ENCODE results near the gene LHCGR. TPM values are rescaled to one million over a fixed set of nuclear protein-coding genes. Genes with fewer than 3 reads are reported as not detected.
A peak's percentile ranks its signal among the peaks of the same experiment; 100 is the strongest.

The LHCGR gene
- total and polyA plus RNA-seq, 2 of the 4 experiments (the other 2 are of a cell fraction), result 0.10 to 0.18 TPM

DNA sequence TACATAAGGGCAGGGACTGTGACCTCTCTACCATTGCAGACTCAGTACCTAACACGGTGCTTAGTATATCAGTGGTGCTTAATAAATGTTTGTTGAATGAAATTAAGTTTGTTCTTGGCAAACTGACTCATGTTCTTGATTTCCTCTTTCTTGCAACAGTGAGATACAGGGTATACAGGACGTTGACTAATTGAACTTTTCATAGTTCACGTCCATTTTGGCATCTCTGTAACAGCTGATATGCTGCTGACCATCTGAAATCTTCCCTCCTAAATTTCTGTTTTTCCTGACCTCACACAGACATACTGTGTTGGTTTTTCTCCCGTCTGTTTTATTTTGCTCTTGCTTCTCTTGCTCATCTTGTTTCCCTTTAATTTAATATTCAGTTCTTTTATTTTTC is 44.2 kb downstream of the LHCGR start:
- H3K4ac ChIP-seq (ENCODE audit: low read depth, low read length), result peak overlapping the region; percentile 87; the same call in 1 of the 2 replicates
- ChIA-PET CTCF (no interaction called here), POLR2A (ENCODE audit: unreplicated experiment) (no interaction called here)
- H4K91ac ChIP-seq (ENCODE audit: insufficient read depth, low read depth, low read length), result peak overlapping the region; percentile 86
- peak overlapping the region; percentile 96 for H2BK120ac ChIP-seq (ENCODE audit: low read depth, low read length)
- H3K36me3 ChIP-seq (ENCODE audit: control insufficient read depth, insufficient read depth, low read length), result no peaks in the 10 kb centered on the region
- H2AK9ac ChIP-seq (replicated peaks; ENCODE audit: low read depth, low read length, poor library complexity), result no peak overlapping the region
- H2AFZ ChIP-seq (replicated peaks; ENCODE audit: low read length, poor library complexity), result no peak overlapping the region
- H2AK5ac ChIP-seq (ENCODE audit: low read depth, low read length), result no peak overlapping the region; the same call in 1 of the 2 replicates
- peak overlapping the region; percentile 17; the same call in 2 of the 3 replicates for H2BK15ac ChIP-seq (ENCODE audit: low read depth, low read length)
- peaks cover 20% of the 10 kb centered on the region for H3K4me1 ChIP-seq (ENCODE audit: control insufficient read depth, insufficient read depth, low read length)
- TF ChIP-seq CEBPB (IDR thresholded peaks at IDR 0.05; ENCODE audit: low read depth, low read length) (peak; percentile 46; the same call in 1 of the 2 replicates), RAD21 (IDR thresholded peaks at IDR 0.05; ENCODE audit: low read length) (no peak)
- TF ChIP-seq, protein P1, sequence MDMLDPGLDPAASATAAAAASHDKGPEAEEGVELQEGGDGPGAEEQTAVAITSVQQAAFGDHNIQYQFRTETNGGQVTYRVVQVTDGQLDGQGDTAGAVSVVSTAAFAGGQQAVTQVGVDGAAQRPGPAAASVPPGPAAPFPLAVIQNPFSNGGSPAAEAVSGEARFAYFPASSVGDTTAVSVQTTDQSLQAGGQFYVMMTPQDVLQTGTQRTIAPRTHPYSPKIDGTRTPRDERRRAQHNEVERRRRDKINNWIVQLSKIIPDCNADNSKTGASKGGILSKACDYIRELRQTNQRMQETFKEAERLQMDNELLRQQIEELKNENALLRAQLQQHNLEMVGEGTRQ (IDR thresholded peaks at IDR 0.05; ENCODE audit: low read depth, low read length), result no peak
- H3K18ac ChIP-seq (ENCODE audit: low read depth, low read length), result peak overlapping the region; percentile 88
- BruUV-seq (replicated peaks), result no TSS peak
- no peak overlapping the region for H3K9ac ChIP-seq (ENCODE audit: low read depth, low read length)
- H4K5ac ChIP-seq (ENCODE audit: low read depth, low read length), result peak overlapping the region; percentile 83; the same call in 1 of the 2 replicates
- H3K56ac ChIP-seq (ENCODE audit: extremely low read depth, insufficient read depth, low read length), result no peak overlapping the region
- no peaks in the 10 kb centered on the region for H3K79me1 ChIP-seq (ENCODE audit: low read depth in 1 of 2, low read length in 2 of 2)
- no peak overlapping the region for H3K4me2 ChIP-seq (ENCODE audit: low read depth, low read length)
- in situ Hi-C loops (cut with MboI; ENCODE audit: low sequenced_read_pairs), result loop anchor here (10.0 kb wide), 1 partner anchor 143 kb away; no protein-coding TSS in a partner anchor
- peak overlapping the region; percentile 70 to 88 for H4K8ac ChIP-seq (ENCODE audit: low read depth in 2 of 2, low read length in 2 of 2)
- H2BK20ac ChIP-seq (ENCODE audit: low read depth, low read length), result peak overlapping the region; percentile 94
- no peaks in the 10 kb centered on the region for H4K20me1 ChIP-seq (ENCODE audit: insufficient read depth, low read length)
- intact Hi-C loops (cut with micrococcal nuclease), result loop anchor here (10.0 kb wide), 1 partner anchor 233 kb away; no protein-coding TSS in a partner anchor
- H3K4me3 ChIP-seq (ENCODE audit: insufficient read depth, low read depth, low read length), result no peak overlapping the region
- H3K27ac ChIP-seq (ENCODE audit: insufficient read depth, low read length), result no peak overlapping the region
- peak overlapping the region; percentile 64 for H2BK5ac ChIP-seq (ENCODE audit: low read depth, low read length, poor library complexity, severe bottlenecking)
- dilution Hi-C loops (cut with HindIII; ENCODE audit: low sequenced_read_pairs, unreplicated experiment), result no loop called here
- no peak for ATAC-seq (ENCODE audit: low read depth)
- peak overlapping the region; percentile 39; the same call in 1 of the 2 replicates for H3K23ac ChIP-seq (ENCODE audit: low read depth, low read length)
- H3K9me3 ChIP-seq (ENCODE audit: control insufficient read depth, insufficient read depth, low read length), result peaks cover 2% of the 10 kb centered on the region; the same call in 1 of the 2 replicates
- H3K14ac ChIP-seq (replicated peaks; ENCODE audit: low read depth, low read length), result peak overlapping the region; percentile 91
- H3K27me3 ChIP-seq (ENCODE audit: control insufficient read depth, insufficient read depth, low read length), result no peaks in the 10 kb centered on the region
- peaks cover 17% of the 10 kb centered on the region for H3K9me1 ChIP-seq (ENCODE audit: insufficient read depth, low read length)
- WGBS, 2 experiments (ENCODE audit: extremely low coverage in 2 of 2, insufficient read length in 1 of 2), result 50% methylated on average over 2 of the region's 4 CpGs; no CpG with 5 or more reads in 1 of the 2 experiments
- DNase-seq, result peak; percentile 41
